GM12878 (cell line): ENCODE measurements around the gene NKX2-3.

ENCODE experiments used
- MXI1 ChIP-seq: fragments of 150-350 bp; IDR thresholded peaks from 2 replicates; pipeline ENCODE4 v1.6.1; 2011; ENCODE audit warnings: low read depth, mild to moderate bottlenecking, inconsistent platforms, low read length, improper control_type of control experiment
- MYC ChIP-seq: IDR thresholded peaks from 2 replicates; pipeline ENCODE4 v1.6.1; 2011; ENCODE audit warnings: mild to moderate bottlenecking, low read length, moderate library complexity, inconsistent platforms; ENCODE audit not compliant: insufficient read depth, insufficient replicate concordance, insufficient read length, severe bottlenecking
- SREBF2 ChIP-seq: IDR thresholded peaks from 2 replicates; pipeline ENCODE4 v1.6.1; 2012; ENCODE audit warnings: mild to moderate bottlenecking, low read length
- YY1 ChIP-seq: IDR thresholded peaks from 2 replicates; pipeline ENCODE4 v1.6.1; 2011; ENCODE audit warnings: low read depth, mild to moderate bottlenecking, low read length
- TF ChIP-seq, protein P1 (sequence below): IDR thresholded peaks from 2 replicates; pipeline ENCODE4 v1.6.1; 2011; ENCODE audit warnings: mild to moderate bottlenecking, low read depth, low read length, moderate library complexity; ENCODE audit not compliant: insufficient replicate concordance
- TF ChIP-seq, protein P2 (sequence below), 3 experiments: IDR thresholded peaks in 2 of 3; conservative IDR thresholded peaks in 1 of 3; 2 replicates each; pipeline ENCODE4 v1.5.1; 2011; ENCODE audit warnings: low read depth in 3 of 3, low read length in 3 of 3, mild to moderate bottlenecking in 3 of 3, control low read depth in 2 of 3, moderate library complexity in 2 of 3, inconsistent platforms in 1 of 3, mixed read lengths in 1 of 3; ENCODE audit not compliant: control insufficient read depth in 2 of 3, insufficient read depth in 1 of 3; ENCODE audit errors: extremely low read depth in 1 of 3

DNA sequence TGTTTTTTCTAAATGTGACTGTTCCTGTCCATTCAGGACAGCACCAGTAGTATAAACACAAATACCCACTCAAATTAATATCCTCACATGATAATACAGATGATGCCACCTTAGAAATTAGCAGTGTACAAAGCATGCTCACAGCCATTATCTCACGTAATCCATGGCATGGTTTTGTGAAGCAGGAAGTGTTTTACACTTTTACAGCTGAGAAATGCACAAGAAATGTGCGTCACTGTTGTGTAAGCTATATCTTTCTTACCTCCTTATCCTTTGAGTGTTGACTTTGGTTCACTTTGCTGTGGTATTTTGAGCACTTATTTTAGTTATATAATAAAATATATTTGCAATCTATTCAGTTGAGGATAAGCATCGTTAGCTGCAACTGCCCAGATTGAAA, 31.6 kb downstream of the NKX2-3 start:
- no peak for TF ChIP-seq MYC
- no peak for TF ChIP-seq MXI1
- TF ChIP-seq, protein P1, sequence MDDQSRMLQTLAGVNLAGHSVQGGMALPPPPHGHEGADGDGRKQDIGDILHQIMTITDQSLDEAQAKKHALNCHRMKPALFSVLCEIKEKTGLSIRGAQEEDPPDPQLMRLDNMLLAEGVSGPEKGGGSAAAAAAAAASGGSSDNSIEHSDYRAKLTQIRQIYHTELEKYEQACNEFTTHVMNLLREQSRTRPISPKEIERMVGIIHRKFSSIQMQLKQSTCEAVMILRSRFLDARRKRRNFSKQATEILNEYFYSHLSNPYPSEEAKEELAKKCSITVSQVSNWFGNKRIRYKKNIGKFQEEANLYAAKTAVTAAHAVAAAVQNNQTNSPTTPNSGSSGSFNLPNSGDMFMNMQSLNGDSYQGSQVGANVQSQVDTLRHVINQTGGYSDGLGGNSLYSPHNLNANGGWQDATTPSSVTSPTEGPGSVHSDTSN: no peak
- no peak for TF ChIP-seq YY1
- TF ChIP-seq, protein P2, sequence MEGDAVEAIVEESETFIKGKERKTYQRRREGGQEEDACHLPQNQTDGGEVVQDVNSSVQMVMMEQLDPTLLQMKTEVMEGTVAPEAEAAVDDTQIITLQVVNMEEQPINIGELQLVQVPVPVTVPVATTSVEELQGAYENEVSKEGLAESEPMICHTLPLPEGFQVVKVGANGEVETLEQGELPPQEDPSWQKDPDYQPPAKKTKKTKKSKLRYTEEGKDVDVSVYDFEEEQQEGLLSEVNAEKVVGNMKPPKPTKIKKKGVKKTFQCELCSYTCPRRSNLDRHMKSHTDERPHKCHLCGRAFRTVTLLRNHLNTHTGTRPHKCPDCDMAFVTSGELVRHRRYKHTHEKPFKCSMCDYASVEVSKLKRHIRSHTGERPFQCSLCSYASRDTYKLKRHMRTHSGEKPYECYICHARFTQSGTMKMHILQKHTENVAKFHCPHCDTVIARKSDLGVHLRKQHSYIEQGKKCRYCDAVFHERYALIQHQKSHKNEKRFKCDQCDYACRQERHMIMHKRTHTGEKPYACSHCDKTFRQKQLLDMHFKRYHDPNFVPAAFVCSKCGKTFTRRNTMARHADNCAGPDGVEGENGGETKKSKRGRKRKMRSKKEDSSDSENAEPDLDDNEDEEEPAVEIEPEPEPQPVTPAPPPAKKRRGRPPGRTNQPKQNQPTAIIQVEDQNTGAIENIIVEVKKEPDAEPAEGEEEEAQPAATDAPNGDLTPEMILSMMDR (IDR thresholded peaks at IDR 0.05 in 2 of 3, conservative IDR thresholded peaks at IDR 0.05 in 1 of 3; ENCODE audit: control insufficient read depth in 2 of 3, extremely low read depth in 1 of 3, insufficient read depth in 1 of 3, low read depth in 3 of 3, low read length in 3 of 3): no peak
- no peak for TF ChIP-seq SREBF2
